ENCODE measurements around the gene CHST6.

GRCh38 chr16:75443298-75443697 is 51.9 kb downstream of the CHST6 start:
- TF ChIP-seq, protein P1, sequence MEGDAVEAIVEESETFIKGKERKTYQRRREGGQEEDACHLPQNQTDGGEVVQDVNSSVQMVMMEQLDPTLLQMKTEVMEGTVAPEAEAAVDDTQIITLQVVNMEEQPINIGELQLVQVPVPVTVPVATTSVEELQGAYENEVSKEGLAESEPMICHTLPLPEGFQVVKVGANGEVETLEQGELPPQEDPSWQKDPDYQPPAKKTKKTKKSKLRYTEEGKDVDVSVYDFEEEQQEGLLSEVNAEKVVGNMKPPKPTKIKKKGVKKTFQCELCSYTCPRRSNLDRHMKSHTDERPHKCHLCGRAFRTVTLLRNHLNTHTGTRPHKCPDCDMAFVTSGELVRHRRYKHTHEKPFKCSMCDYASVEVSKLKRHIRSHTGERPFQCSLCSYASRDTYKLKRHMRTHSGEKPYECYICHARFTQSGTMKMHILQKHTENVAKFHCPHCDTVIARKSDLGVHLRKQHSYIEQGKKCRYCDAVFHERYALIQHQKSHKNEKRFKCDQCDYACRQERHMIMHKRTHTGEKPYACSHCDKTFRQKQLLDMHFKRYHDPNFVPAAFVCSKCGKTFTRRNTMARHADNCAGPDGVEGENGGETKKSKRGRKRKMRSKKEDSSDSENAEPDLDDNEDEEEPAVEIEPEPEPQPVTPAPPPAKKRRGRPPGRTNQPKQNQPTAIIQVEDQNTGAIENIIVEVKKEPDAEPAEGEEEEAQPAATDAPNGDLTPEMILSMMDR (conservative IDR thresholded peaks at IDR 0.05): no peak
- no peak for TF ChIP-seq EZH2 (IDR thresholded peaks at IDR 0.05; ENCODE audit: low read depth)

Data from PC-9 (cell line).